GM19025 (cell line): Measurements from ENCODE around the gene WASF3.

Experiments
- ATAC-seq: cut with Tn5 transposase; IDR thresholded peaks from one replicate; pipeline ENCODE4 v1.9.1; 2021; ENCODE audit warnings: mild to moderate bottlenecking, low read depth, moderate library complexity; ENCODE audit not compliant: unreplicated experiment

Gene WASF3

GRCh38 chr13:26557393-26558073 lies at the start of gene WASF3:
TSS of gene WASF3 (plus strand) at chr13:26557683. CDS start at chr13:26642271, 84,588 bp downstream.
- peak; percentile 94 for ATAC-seq

DNA sequence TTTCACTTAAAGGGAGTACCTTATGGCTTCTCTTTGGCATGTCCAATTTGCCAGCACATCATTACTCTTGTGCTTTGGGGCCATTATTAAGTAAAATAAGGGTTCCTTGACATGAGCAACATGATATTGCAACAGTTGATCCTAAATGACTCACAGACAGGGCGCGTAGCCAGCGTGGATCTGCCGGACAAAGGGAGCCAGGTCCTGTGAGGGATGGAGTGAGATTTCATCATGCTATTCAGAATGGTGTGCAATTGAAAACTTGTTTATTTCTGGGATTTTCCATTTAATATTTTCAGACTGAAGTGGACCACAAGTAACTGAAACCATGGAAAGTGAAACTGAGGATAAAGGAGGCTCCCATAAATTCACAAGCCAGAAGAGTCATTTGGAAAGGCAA lies 48.6 kb upstream of the WASF3 start:
- ATAC-seq, result no peak

DNA sequence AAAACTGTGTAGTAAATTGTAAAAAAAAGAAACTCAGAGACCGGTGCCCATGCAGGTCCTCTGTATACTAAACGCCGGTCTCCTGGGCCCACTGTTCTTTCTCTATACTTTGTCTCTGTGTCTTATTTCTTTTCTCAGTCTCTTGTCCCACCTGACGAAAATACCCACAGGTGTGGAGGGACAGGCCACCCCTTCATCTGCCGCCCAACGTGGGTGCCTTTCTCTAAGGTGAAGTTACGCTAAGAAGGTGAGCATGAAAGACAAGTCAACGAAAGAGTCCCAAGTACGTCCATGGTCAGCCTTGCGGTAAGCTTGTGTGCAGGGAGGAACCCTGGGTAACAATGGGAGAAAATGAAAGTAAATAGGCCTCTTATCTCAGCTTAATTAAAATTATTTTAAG lies 48.0 kb upstream of the WASF3 start:
- no peak for ATAC-seq

DNA sequence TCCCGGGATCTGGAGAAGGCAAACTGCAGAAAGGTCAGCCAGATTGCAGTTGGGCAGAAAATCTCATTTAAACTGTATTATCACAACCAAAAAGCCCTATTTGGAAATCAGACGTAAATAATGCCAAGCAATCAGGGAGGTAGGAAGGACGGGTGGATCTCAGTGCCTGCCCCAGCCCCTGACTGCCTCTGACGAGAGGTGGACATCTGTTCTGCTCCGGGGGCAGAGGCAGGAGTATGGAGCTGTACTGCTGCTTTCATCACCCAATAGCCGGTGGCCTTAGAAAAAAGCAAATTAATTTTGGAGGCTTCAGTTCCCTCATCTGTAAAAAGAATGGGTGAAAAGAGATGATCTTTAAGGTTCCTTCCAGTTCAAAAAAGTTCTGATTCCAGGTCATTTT lies 43.6 kb upstream of the WASF3 start:
- no peak for ATAC-seq

- no peak for ATAC-seq
Measured at GRCh38 chr13:26515721-26516120, 41.8 kb upstream of the WASF3 start.

- no peak for ATAC-seq
Measured at GRCh38 chr13:26517936-26518335, 39.5 kb upstream of the WASF3 start.

DNA sequence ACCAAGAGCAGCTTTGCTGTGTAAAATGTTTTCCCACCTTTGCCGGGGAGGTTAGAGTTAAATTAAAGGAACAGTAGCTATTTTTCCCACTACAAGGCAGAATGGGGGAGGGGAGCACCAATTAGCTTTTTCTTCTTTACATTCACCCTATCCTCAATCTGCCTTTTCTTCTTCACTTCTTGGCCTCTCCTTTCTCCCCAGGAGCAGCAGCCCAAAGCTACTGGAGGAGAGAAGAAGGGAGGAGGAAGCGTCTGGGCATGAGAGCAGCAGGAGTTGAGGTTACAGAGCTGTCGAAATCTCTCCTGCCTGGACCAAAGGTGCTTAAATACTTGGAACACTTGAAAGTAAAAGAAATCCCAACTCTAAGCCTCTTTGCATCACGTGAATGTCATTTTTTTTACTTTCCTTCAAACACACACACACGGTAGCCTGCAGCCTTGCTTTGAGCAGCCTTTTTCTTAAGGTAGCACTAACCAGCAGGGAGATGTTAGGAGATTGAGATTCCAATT lies 39.0 kb upstream of the WASF3 start:
- ATAC-seq, result no peak

DNA sequence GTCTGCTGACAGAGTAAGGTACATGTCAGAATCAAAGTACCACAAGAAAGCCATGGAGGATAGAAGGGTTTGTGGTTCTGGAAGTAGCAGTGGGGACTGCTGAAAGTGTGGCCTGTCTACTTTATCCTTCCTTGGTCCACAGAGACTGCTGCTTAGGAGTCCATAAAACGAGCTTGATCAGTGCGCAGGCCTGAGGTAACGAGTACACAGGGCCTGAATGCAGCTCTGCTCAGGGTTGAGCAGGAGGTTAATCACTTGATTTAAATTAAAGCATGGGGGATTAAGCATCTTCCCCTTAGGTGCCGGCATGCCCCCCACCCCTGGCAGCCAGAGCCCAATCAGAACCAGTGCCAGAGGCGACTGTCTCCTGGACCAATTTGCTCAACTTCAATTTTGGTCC lies 34.9 kb upstream of the WASF3 start:
- ATAC-seq, result no peak

- no peak for ATAC-seq
Measured at GRCh38 chr13:26523007-26523406, 34.5 kb upstream of the WASF3 start.

GRCh38 chr13:26525528-26525927 lies 32.0 kb upstream of the WASF3 start:
- no peak for ATAC-seq

GRCh38 chr13:26526702-26527216 lies 30.7 kb upstream of the WASF3 start:
- no peak for ATAC-seq

- no peak for ATAC-seq
Measured at GRCh38 chr13:26528527-26528926, 29.0 kb upstream of the WASF3 start.

DNA sequence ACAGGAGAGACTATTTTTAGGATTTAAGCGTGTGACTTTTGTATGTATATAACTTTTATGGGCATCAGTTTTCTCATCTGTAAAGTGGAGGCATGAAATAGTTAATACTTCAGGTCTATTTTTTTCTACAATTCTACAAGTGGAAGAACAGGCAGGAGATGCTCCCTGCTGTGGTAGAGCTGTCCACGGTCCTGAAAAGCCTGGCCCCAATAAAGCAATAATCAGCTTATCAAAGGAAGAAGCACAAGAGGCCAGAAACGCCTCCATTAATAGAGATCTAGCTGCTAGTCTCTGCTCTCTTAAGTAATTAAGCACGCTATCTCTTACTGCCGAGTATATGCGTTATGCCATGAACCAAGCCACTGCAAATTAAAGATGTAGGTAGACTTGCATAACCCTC lies 28.0 kb upstream of the WASF3 start:
- ATAC-seq, result no peak

- no peak for ATAC-seq
Measured at GRCh38 chr13:26531742-26532141, 25.7 kb upstream of the WASF3 start.

- no peak for ATAC-seq
Measured at GRCh38 chr13:26534036-26534726, 23.3 kb upstream of the WASF3 start.

DNA sequence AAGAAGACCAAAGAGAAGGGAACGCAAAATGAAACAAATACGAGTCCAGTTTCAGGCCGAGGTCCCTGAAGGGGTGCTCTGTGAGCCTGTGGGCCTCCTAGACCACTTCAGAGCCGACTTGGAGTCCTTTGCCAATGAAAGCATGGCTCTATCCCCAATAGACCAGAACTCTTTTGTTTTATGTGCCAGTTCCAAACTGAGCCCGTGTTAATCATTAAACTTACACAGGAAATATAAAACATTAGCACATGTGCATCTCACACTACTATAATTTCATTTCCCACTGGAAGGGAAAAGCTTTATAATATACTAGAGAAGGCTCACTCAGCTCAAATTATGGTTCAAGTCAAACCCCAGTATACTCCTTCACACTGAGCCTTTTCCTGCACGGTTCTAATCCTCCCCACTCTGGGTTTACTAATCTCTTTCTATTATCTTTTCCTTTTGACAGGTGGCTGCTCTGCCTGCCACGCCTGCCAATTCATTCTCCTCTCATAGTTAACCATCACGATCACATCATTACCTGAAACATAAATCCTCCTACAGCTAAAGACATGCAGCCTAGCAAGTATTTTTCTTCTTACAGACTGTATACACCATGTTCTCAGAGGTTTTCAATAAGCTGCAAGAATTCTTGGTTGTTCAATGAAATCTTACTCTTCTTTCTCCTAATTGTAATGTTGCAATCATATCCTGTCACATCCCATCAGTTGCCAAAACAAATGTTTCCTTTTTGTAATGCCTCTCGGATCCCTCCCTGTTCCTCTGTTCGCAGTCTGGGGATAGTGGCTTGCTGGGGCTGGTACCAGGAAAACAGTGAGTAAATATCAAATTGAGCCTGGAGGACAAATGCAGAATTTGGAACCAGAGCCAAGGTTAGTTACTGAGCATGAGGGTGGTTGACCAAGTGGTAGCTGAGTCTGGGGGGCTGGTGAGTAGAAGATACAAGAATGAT lies 18.8 kb upstream of the WASF3 start:
- no peak for ATAC-seq

GRCh38 chr13:26539738-26540292 lies 17.7 kb upstream of the WASF3 start:
- ATAC-seq, result no peak

GRCh38 chr13:26540334-26540733 lies 17.1 kb upstream of the WASF3 start:
- no peak for ATAC-seq

DNA sequence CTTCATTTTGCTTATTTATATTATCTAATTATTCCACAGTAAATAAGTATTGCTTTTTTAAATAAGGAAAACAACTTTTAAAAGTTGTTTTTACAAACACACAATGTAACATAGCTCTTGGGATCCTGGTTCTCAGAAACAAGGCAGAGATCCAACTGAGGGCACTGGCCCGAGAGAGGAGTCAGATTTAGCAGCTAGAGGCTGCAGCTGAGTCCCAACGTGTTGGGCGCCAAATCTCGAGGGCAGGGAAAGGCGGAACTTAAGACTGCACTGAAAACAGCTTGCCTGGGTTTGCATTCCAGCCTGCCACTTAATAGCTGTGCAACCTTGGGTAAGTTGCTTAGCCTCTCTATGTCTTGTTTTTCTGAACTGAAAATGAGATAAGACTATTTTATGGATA lies 16.4 kb upstream of the WASF3 start:
- ATAC-seq, result no peak
